Measurements from ENCODE around the gene UBE2J2. TPM values are rescaled to one million over a fixed set of nuclear protein-coding genes. Genes with fewer than 3 reads are reported as not detected.

The UBE2J2 gene
- polyA plus RNA-seq, 1 of the 3 experiments (the other 2 are of a cell fraction): 47.5 TPM

DNA sequence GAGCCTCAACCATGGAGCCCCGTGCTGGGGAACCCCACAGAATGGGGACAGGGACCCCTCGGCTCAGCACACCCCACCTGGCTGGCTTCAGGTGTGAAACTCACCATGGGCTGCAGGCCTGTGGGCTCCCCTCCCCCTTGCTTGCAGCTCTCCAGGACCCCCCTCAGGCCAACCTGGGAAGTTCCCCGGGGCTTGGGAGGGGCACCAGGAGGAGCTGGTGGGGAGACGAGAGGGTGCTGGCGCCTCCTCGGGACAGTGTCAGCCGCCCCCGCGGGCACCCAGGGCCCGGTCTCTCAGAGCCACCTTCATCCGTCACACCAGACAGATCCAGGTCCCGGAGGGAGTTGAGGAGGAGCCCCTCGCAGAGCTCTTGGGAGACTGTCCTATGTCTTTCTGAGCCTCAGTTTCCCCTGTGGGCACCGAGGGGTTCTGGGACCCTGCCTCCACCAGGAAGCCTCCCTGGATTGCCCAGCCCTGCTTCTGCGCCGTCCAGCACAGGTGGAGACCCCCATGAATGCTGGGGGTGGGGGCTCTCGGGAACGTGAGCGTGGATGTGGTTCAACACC, 66.6 kb downstream of the UBE2J2 start:
- Histone ChIP-seq H3K4me2 (no peak overlapping the region), H3K27ac (ENCODE audit: low read depth in 2 of 2, low read length in 1 of 2) (no peak overlapping the region), H2AFZ (ENCODE audit: low read depth) (no peak overlapping the region), H3K4me3 (ENCODE audit: low read depth in 2 of 2, low read length in 1 of 2) (no peak overlapping the region), H4K20me1 (ENCODE audit: insufficient read depth) (no peaks in the 10 kb centered on the region), H3K9me2 (no peaks in the 10 kb centered on the region), H3F3A (replicated peaks; ENCODE audit: insufficient read depth) (no peaks in the 10 kb centered on the region), H3K79me2 (ENCODE audit: insufficient read depth) (no peaks in the 10 kb centered on the region), H3K9ac (no peak overlapping the region), H3K9me3 (no peaks in the 10 kb centered on the region), H3K27me3 (ENCODE audit: insufficient read depth) (peaks cover 7% of the 10 kb centered on the region; the same call in 1 of the 2 replicates), H3K36me3 (replicated peaks in 1 of 2; ENCODE audit: control insufficient read depth in 1 of 2, insufficient read depth in 2 of 2, low read length in 1 of 2) (no peaks in the 10 kb centered on the region), H3K4me1 (ENCODE audit: control insufficient read depth in 1 of 2, insufficient read depth in 2 of 2, low read depth in 1 of 2, low read length in 1 of 2) (peaks cover 3 to 8% of the 10 kb centered on the region in 2 experiments; a peak in 1 of 4 replicates)
- WGBS (ENCODE audit: low lambda C conversion rate): 0% methylated on average over 1 of the region's 19 CpGs
- no peak for TF ChIP-seq GABPA (IDR thresholded peaks at IDR 0.05; ENCODE audit: low read depth)
- TF ChIP-seq TAF1 (IDR thresholded peaks at IDR 0.05; ENCODE audit: borderline replicate concordance, low read depth, low read length): no peak
- TF ChIP-seq, protein P1, sequence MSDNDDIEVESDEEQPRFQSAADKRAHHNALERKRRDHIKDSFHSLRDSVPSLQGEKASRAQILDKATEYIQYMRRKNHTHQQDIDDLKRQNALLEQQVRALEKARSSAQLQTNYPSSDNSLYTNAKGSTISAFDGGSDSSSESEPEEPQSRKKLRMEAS (IDR thresholded peaks at IDR 0.05; ENCODE audit: low read depth): no peak
- TF ChIP-seq, protein P2, sequence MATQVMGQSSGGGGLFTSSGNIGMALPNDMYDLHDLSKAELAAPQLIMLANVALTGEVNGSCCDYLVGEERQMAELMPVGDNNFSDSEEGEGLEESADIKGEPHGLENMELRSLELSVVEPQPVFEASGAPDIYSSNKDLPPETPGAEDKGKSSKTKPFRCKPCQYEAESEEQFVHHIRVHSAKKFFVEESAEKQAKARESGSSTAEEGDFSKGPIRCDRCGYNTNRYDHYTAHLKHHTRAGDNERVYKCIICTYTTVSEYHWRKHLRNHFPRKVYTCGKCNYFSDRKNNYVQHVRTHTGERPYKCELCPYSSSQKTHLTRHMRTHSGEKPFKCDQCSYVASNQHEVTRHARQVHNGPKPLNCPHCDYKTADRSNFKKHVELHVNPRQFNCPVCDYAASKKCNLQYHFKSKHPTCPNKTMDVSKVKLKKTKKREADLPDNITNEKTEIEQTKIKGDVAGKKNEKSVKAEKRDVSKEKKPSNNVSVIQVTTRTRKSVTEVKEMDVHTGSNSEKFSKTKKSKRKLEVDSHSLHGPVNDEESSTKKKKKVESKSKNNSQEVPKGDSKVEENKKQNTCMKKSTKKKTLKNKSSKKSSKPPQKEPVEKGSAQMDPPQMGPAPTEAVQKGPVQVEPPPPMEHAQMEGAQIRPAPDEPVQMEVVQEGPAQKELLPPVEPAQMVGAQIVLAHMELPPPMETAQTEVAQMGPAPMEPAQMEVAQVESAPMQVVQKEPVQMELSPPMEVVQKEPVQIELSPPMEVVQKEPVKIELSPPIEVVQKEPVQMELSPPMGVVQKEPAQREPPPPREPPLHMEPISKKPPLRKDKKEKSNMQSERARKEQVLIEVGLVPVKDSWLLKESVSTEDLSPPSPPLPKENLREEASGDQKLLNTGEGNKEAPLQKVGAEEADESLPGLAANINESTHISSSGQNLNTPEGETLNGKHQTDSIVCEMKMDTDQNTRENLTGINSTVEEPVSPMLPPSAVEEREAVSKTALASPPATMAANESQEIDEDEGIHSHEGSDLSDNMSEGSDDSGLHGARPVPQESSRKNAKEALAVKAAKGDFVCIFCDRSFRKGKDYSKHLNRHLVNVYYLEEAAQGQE (IDR thresholded peaks at IDR 0.05; ENCODE audit: low read depth, low read length): no peak
- TF ChIP-seq ELF1 (IDR thresholded peaks at IDR 0.05): no peak
- TF ChIP-seq RCOR1 (IDR thresholded peaks at IDR 0.05; ENCODE audit: low read length): no peak
- no peak for TF ChIP-seq GATA2 (CRISPR knock-in tag; IDR thresholded peaks at IDR 0.05)
- TF ChIP-seq RFX5 (IDR thresholded peaks at IDR 0.05; ENCODE audit: low read length): no peak
- TF ChIP-seq, protein P3, sequence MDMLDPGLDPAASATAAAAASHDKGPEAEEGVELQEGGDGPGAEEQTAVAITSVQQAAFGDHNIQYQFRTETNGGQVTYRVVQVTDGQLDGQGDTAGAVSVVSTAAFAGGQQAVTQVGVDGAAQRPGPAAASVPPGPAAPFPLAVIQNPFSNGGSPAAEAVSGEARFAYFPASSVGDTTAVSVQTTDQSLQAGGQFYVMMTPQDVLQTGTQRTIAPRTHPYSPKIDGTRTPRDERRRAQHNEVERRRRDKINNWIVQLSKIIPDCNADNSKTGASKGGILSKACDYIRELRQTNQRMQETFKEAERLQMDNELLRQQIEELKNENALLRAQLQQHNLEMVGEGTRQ (IDR thresholded peaks at IDR 0.05; ENCODE audit: borderline replicate concordance, low read depth, low read length): no peak
- TF ChIP-seq, protein P4, sequence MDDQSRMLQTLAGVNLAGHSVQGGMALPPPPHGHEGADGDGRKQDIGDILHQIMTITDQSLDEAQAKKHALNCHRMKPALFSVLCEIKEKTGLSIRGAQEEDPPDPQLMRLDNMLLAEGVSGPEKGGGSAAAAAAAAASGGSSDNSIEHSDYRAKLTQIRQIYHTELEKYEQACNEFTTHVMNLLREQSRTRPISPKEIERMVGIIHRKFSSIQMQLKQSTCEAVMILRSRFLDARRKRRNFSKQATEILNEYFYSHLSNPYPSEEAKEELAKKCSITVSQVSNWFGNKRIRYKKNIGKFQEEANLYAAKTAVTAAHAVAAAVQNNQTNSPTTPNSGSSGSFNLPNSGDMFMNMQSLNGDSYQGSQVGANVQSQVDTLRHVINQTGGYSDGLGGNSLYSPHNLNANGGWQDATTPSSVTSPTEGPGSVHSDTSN (IDR thresholded peaks at IDR 0.05): no peak
- TF ChIP-seq FOSL2 (IDR thresholded peaks at IDR 0.05; ENCODE audit: borderline replicate concordance, low read depth): no peak
- no peak for TF ChIP-seq TCF12 (IDR thresholded peaks at IDR 0.05)
- no peak for TF ChIP-seq RAD21 (IDR thresholded peaks at IDR 0.05; ENCODE audit: low read length)
- TF ChIP-seq, protein P5, sequence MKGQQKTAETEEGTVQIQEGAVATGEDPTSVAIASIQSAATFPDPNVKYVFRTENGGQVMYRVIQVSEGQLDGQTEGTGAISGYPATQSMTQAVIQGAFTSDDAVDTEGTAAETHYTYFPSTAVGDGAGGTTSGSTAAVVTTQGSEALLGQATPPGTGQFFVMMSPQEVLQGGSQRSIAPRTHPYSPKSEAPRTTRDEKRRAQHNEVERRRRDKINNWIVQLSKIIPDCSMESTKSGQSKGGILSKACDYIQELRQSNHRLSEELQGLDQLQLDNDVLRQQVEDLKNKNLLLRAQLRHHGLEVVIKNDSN (IDR thresholded peaks at IDR 0.05; ENCODE audit: borderline replicate concordance, low read depth): no peak
- TF ChIP-seq TEAD4 (IDR thresholded peaks at IDR 0.05; ENCODE audit: borderline replicate concordance, insufficient read depth): no peak
- no peak for TF ChIP-seq EP300 (IDR thresholded peaks at IDR 0.05; ENCODE audit: borderline replicate concordance in 1 of 2, low read depth in 1 of 2, low read length in 1 of 2)
- no peak for TF ChIP-seq EZH2phosphoT487 (IDR thresholded peaks at IDR 0.05; ENCODE audit: borderline replicate concordance, low read depth)
- no peak for TF ChIP-seq FOXM1 (IDR thresholded peaks at IDR 0.05; ENCODE audit: low read depth)
- no peak for TF ChIP-seq MXI1 (IDR thresholded peaks at IDR 0.05; ENCODE audit: low read depth, low read length)
- POLR2A ChIA-PET: no interaction called here
- peak; percentile 62 for DNase-seq
- CTCF ChIA-PET: interaction anchor here (1.1 to 1.4 kb wide), 4 partner anchors 24 to 175 kb away, joined by 3 to 9 read pairs (median 3); no protein-coding TSS in a partner anchor

Measured in SK-N-SH (cell line).